Suprapubic skin (tissue), 3 donors: ENCODE data around the gene TMEM126A.

Experiments
- CTCF ChIP-seq, 2 donors: fragments of 200-600 bp in 1 of 2; fragments of 450-650 bp in 1 of 2; sonication (generic) in 1 of 2; IDR thresholded peaks; one replicate each; pipeline ENCODE4 v1.5.1; 2016 to 2019; ENCODE audit warnings: antibody characterized with exemption in 2 of 2, mild to moderate bottlenecking in 1 of 2, moderate library complexity in 1 of 2
- EP300 ChIP-seq: sonication (generic); formaldehyde crosslinking; IDR thresholded peaks from one replicate; pipeline ENCODE4 v1.6.1; 2017; ENCODE audit warnings: antibody characterized with exemption
- POLR2A ChIP-seq, 2 donors: fragments of 450-650 bp; IDR thresholded peaks; one replicate each; pipeline ENCODE4 v1.6.1; 2017; ENCODE audit warnings: antibody characterized with exemption in 2 of 2, mild to moderate bottlenecking in 2 of 2, moderate library complexity in 2 of 2

GRCh38 chr11:85665733-85666132 lies 18.0 kb downstream of the TMEM126A start:
- TF ChIP-seq CTCF (IDR thresholded peaks at IDR 0.05) (no peak), EP300 (no peak), POLR2A (IDR thresholded peaks at IDR 0.05) (no peak)
